WTC11 (cell line): ENCODE results near the gene HNRNPUL1.

Experiments
- ATF2 ChIP-seq: sonication (generic); formaldehyde crosslinking; IDR thresholded peaks from 2 replicates; pipeline ENCODE4 v1.8.1; 2022; ENCODE audit warnings: low read depth, missing genetic modification reagents, borderline replicate concordance
- CREM ChIP-seq: sonication (generic); formaldehyde crosslinking; IDR thresholded peaks from 2 replicates; pipeline ENCODE4 v1.8.1; 2022; ENCODE audit warnings: mild to moderate bottlenecking, missing genetic modification reagents, moderate library complexity
- CTCF ChIP-seq: fragments of 200-600 bp; IDR thresholded peaks from 2 replicates; pipeline ENCODE4 v1.8.0; 2022; ENCODE audit warnings: antibody characterized with exemption
- GTF2I ChIP-seq: fragments of 250-450 bp; sonication (Bioruptor Pico); conservative IDR thresholded peaks from 2 replicates; pipeline ENCODE4 v1.4.0; 2021; ENCODE audit warnings: mild to moderate bottlenecking
- MAX ChIP-seq: sonication (generic); formaldehyde crosslinking; IDR thresholded peaks from 2 replicates; pipeline ENCODE4 v1.8.0; 2022; ENCODE audit warnings: mild to moderate bottlenecking, missing genetic modification reagents
- OVOL2 ChIP-seq: fragments of 250-450 bp; sonication (Bioruptor Pico); IDR thresholded peaks from 2 replicates; pipeline ENCODE4 v1.9.0; 2021; ENCODE audit warnings: mild to moderate bottlenecking, borderline replicate concordance
- RORB ChIP-seq: fragments of 250-450 bp; sonication (Bioruptor Pico); IDR thresholded peaks from 2 replicates; pipeline ENCODE4 v1.9.0; 2021; ENCODE audit warnings: mild to moderate bottlenecking
- SP1 ChIP-seq: sonication (generic); formaldehyde crosslinking; conservative IDR thresholded peaks from 2 replicates; pipeline ENCODE4 v1.8.1; 2022; ENCODE audit warnings: missing genetic modification reagents
- ZNF121 ChIP-seq: sonication (generic); formaldehyde crosslinking; IDR thresholded peaks from 2 replicates; pipeline ENCODE4 v1.8.0; 2023; ENCODE audit warnings: missing genetic modification reagents
- ZNF232 ChIP-seq: sonication (generic); formaldehyde crosslinking; IDR thresholded peaks from 2 replicates; pipeline ENCODE4 v1.8.0; 2022; ENCODE audit warnings: mild to moderate bottlenecking, missing genetic modification reagents
- TF ChIP-seq, protein P1 (sequence below): sonication (generic); formaldehyde crosslinking; IDR thresholded peaks from 2 replicates; pipeline ENCODE4 v1.8.1; 2023; ENCODE audit warnings: mild to moderate bottlenecking, missing genetic modification reagents, moderate library complexity
- TF ChIP-seq, protein P2 (sequence below): sonication (generic); formaldehyde crosslinking; IDR thresholded peaks from 2 replicates; pipeline ENCODE4 v1.8.1; 2023; ENCODE audit warnings: mild to moderate bottlenecking, missing genetic modification reagents

GRCh38 chr19:41238244-41238643 lies 25.9 kb upstream of the HNRNPUL1 start:
- TF ChIP-seq CTCF, result no peak
- no peak for TF ChIP-seq MAX (CRISPR knock-in tag)
- TF ChIP-seq OVOL2 (CRISPR knock-in tag), result no peak
- TF ChIP-seq ZNF232, result no peak
- TF ChIP-seq, protein P1, sequence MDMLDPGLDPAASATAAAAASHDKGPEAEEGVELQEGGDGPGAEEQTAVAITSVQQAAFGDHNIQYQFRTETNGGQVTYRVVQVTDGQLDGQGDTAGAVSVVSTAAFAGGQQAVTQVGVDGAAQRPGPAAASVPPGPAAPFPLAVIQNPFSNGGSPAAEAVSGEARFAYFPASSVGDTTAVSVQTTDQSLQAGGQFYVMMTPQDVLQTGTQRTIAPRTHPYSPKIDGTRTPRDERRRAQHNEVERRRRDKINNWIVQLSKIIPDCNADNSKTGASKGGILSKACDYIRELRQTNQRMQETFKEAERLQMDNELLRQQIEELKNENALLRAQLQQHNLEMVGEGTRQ (CRISPR knock-in tag), result no peak
- TF ChIP-seq RORB (CRISPR knock-in tag), result no peak
- TF ChIP-seq CREM (CRISPR knock-in tag), result no peak
- TF ChIP-seq GTF2I, result no peak
- TF ChIP-seq, protein P2, sequence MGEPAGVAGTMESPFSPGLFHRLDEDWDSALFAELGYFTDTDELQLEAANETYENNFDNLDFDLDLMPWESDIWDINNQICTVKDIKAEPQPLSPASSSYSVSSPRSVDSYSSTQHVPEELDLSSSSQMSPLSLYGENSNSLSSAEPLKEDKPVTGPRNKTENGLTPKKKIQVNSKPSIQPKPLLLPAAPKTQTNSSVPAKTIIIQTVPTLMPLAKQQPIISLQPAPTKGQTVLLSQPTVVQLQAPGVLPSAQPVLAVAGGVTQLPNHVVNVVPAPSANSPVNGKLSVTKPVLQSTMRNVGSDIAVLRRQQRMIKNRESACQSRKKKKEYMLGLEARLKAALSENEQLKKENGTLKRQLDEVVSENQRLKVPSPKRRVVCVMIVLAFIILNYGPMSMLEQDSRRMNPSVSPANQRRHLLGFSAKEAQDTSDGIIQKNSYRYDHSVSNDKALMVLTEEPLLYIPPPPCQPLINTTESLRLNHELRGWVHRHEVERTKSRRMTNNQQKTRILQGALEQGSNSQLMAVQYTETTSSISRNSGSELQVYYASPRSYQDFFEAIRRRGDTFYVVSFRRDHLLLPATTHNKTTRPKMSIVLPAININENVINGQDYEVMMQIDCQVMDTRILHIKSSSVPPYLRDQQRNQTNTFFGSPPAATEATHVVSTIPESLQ (CRISPR knock-in tag), result no peak
- no peak for TF ChIP-seq ATF2 (CRISPR knock-in tag)
- TF ChIP-seq SP1 (CRISPR knock-in tag), result no peak
- no peak for TF ChIP-seq ZNF121 (CRISPR knock-in tag)
